Right lobe of liver (tissue), 6 donors: ENCODE results near the gene TBC1D5. TPM values are rescaled to one million over a fixed set of nuclear protein-coding genes. Genes with fewer than 3 reads are reported as not detected.

ENCODE experiments used
- ATAC-seq, 4 donors: fragments of 200-7000 bp; cut with Tn5 transposase; one replicate each; pipeline ENCODE4 v1.9.1; 2020; ENCODE audit warnings: mild to moderate bottlenecking in 4 of 4, moderate library complexity in 4 of 4
- DNase-seq, 3 donors: peaks; one replicate each; pipeline ENCODE4 v3.0.0-alpha.2; 2020
- H3K27ac ChIP-seq, 3 donors: fragments of 200-600 bp; one replicate each; pipeline ENCODE4 v1.8.0; 2022
- H3K27me3 ChIP-seq, 2 donors: fragments of 200-600 bp; one replicate each; pipeline ENCODE4 v1.8.0; 2022
- H3K36me3 ChIP-seq, 4 donors: fragments of 200-600 bp; sonication (generic) in 1 of 4; one replicate each; pipeline versions ENCODE4 v1.5.1 to v1.8.0; 2017 to 2022; ENCODE audit warnings: control low read depth in 1 of 4
- H3K4me1 ChIP-seq, 4 donors: fragments of 200-600 bp; sonication (generic) in 1 of 4; one replicate each; pipeline versions ENCODE4 v1.5.1 to v1.8.0; 2017 to 2022; ENCODE audit warnings: control low read depth in 1 of 4
- H3K4me3 ChIP-seq, 3 donors: fragments of 200-600 bp; one replicate each; pipeline ENCODE4 v1.8.0; 2022
- H3K9me3 ChIP-seq, 4 donors: fragments of 200-600 bp; sonication (generic) in 1 of 4; one replicate each; pipeline versions ENCODE4 v1.5.1 to v1.8.0; 2017 to 2022; ENCODE audit warnings: control low read depth in 1 of 4
- POLR2A ChIP-seq: fragments of 450-650 bp; IDR thresholded peaks from one replicate; pipeline ENCODE4 v1.6.1; 2017; ENCODE audit warnings: antibody characterized with exemption, mild to moderate bottlenecking
- WGBS: methylation state at CpG from one replicate; pipeline ENCODE4 v1.1.6; 2018; ENCODE audit warnings: low coverage, low lambda C conversion rate; ENCODE audit not compliant: insufficient coverage; ENCODE audit errors: missing lambda C conversion rate; 5-methylcytosine and 5-hydroxymethylcytosine counted together
- intact Hi-C, 2 donors: fragments of 100-400 bp; cut with DNase I; formaldehyde crosslinking; loops; one replicate each; pipeline versions ENCODE4 v1.11.2 to v1.14.1; 2022
- total RNA-seq, 6 experiments: library from RNA; depleted of rRNA in 2 of 6; stranded (reverse); fragments of >200 nt in 2 of 6; fragmentation: NEBNext Ultra II Directional in 3 of 6; extraction: Animal tissue kit (Norgen Biotek cat#: 25700) in 3 of 6; gene quantifications; one replicate each; pipeline versions ENCODE4 v1.1.0 to v1.2.4, GENCODE V29; 2016 to 2023
- TF ChIP-seq, protein P1 (sequence below), 4 donors: fragments of 200-600 bp in 3 of 4; fragments of 450-650 bp in 1 of 4; IDR thresholded peaks; one replicate each; pipeline versions ENCODE4 v1.5.1 to v1.8.0; 2016 to 2022; ENCODE audit warnings: antibody characterized with exemption in 4 of 4, mild to moderate bottlenecking in 2 of 4
- donor health status: DM: no; HTN: yes; CAD: no.
- donor health status: DM: no; HTN: no; CAD: no.
- donor health status: DM: no; HTN: no; CAD: no.
- donor health status: DM: no; HTN: yes; CAD: no.
- donor health status: DM: no; HTN: yes; CAD: no.

Gene TBC1D5
- total RNA-seq, 6 experiments from 2014 or later = 21.5 to 33.4 (median 27.7) TPM

- ATAC-seq (no peak), DNase-seq (no peak)
- Histone ChIP-seq H3K9me3 (no peaks in the 10 kb centered on the region), H3K27ac (no peak overlapping the region), H3K4me1 (no peaks in the 10 kb centered on the region), H3K27me3 (no peaks in the 10 kb centered on the region), H3K4me3 (no peak overlapping the region), H3K36me3 (no peaks in the 10 kb centered on the region)
- intact Hi-C loops = no loop called here
- TF ChIP-seq, protein P1, sequence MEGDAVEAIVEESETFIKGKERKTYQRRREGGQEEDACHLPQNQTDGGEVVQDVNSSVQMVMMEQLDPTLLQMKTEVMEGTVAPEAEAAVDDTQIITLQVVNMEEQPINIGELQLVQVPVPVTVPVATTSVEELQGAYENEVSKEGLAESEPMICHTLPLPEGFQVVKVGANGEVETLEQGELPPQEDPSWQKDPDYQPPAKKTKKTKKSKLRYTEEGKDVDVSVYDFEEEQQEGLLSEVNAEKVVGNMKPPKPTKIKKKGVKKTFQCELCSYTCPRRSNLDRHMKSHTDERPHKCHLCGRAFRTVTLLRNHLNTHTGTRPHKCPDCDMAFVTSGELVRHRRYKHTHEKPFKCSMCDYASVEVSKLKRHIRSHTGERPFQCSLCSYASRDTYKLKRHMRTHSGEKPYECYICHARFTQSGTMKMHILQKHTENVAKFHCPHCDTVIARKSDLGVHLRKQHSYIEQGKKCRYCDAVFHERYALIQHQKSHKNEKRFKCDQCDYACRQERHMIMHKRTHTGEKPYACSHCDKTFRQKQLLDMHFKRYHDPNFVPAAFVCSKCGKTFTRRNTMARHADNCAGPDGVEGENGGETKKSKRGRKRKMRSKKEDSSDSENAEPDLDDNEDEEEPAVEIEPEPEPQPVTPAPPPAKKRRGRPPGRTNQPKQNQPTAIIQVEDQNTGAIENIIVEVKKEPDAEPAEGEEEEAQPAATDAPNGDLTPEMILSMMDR (IDR thresholded peaks at IDR 0.05) = no peak
- no peak for TF ChIP-seq POLR2A
- 82% methylated on average over 3 of the region's 3 CpGs for WGBS
Observed at GRCh38 chr3:17562845-17563244, 179.6 kb downstream of the TBC1D5 start.

- WGBS = 94% methylated on average over 3 of the region's 3 CpGs
- Histone ChIP-seq H3K27me3 (no peaks in the 10 kb centered on the region), H3K27ac (no peak overlapping the region), H3K4me3 (no peak overlapping the region), H3K9me3 (no peaks in the 10 kb centered on the region), H3K4me1 (no peaks in the 10 kb centered on the region), H3K36me3 (no peaks in the 10 kb centered on the region)
- intact Hi-C loops = no loop called here
- DNase-seq (no peak), ATAC-seq (no peak)
- no peak for TF ChIP-seq POLR2A
- TF ChIP-seq, protein P1 (IDR thresholded peaks at IDR 0.05) = no peak
Observed at GRCh38 chr3:17558565-17558964, 183.9 kb downstream of the TBC1D5 start.

DNA sequence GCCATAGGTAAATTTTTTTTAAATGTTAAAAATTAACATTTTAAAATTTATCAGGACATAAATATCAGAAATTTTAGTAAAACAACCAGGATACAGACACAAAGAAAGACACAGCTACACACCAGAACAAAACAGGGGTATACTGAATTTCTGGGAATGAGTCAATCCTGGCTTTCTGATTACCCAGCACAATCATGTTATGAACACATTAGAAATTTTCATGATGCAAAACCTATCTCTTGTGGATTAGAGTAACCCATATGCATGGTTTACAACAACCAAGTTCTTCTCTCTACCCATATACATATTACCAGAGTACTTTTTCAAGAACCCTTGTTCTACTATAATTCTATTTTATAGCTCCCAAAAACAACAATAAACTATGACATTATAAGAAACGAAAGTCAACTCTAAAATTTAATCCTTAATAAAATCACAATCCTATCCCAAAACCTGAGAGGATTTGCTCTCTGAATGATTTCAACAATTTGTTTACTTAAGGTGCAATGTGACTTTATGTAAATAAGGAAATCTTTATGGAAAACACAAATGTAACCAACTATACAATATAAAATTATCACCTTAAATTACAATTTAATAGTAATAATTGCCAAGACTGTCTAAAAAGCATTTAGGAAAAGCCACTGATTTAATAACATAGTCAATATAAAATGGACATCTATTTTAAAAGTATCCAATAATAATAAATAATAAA lies 184.5 kb downstream of the TBC1D5 start:
- ATAC-seq = peak in 1 of 4 donors; percentile 31
- WGBS = 28% methylated on average over 1 of the region's 1 CpG

DNA sequence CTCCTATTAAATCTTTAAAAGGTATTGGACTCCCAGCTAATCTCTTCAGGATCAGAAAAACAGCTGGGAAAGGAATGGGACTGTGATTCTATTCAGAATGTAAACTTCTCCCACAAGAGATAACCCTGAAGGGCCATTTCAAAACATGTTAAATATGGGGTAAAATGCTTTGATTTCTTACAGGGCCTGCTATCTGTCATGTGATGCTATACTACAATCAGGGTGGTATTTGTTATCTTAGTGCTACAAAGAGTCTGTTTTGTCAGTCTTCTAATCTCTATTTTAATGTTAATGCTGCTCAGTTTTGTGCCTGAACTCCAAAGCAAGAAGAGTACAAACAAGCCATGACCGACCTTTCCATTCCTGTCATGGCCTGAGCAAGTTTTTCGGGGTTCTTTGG lies 186.9 kb downstream of the TBC1D5 start:
- intact Hi-C loops = no loop called here
- TF ChIP-seq, protein P1 (IDR thresholded peaks at IDR 0.05) = no peak
- no peak for TF ChIP-seq POLR2A
- no peak for DNase-seq
- WGBS = 95% methylated on average over 2 of the region's 2 CpGs
- Histone ChIP-seq H3K36me3 (no peaks in the 10 kb centered on the region), H3K27me3 (no peaks in the 10 kb centered on the region), H3K4me3 (no peak overlapping the region), H3K4me1 (no peaks in the 10 kb centered on the region), H3K9me3 (no peaks in the 10 kb centered on the region), H3K27ac (no peak overlapping the region)
- no peak for ATAC-seq

More for the DNA sequence above, 184.5 kb downstream of the TBC1D5 start:
- Histone ChIP-seq H3K27me3 (no peaks in the 10 kb centered on the region), H3K27ac (no peak overlapping the region), H3K4me1 (no peaks in the 10 kb centered on the region), H3K9me3 (no peaks in the 10 kb centered on the region), H3K36me3 (no peaks in the 10 kb centered on the region), H3K4me3 (no peak overlapping the region)
- DNase-seq = no peak
- TF ChIP-seq, protein P1 (IDR thresholded peaks at IDR 0.05) = no peak
- no peak for TF ChIP-seq POLR2A
- intact Hi-C loops = no loop called here
